Measurements from ENCODE around the gene RELA. TPM values are rescaled to one million over a fixed set of nuclear protein-coding genes. Genes with fewer than 3 reads are reported as not detected.
A peak's percentile ranks its signal among the peaks of the same experiment; 100 is the strongest.
"Not testable (repeated sequence)": the region's sequence is repeated elsewhere in the genome, so short reads cannot be mapped to it uniquely, and the experiment has no call there.

Gene RELA
- total and polyA plus RNA-seq, 2 experiments from 2014 or later: 18.5 to 22.8 TPM

DNA sequence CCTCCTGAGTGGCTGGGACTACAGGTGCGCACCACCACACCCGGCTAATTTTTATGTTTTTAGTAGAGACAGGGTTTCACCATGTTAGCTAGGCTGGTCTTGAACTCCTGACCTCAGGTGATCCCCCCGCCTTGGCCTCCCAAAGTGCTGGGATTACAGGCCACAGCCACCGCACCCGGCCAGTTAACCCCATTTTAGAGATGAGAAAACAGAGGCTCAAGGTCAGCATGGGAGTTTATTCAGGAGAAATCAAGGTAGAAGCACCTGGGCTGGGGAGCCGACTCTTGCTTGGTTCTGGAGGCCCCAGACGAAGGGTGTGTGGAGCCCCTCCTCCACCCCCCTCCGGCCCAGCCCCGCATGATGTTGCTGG, 23.5 kb downstream of the RELA start:
- H3K4me2 ChIP-seq: peak overlapping the region; percentile 98
- peaks cover 15% of the 10 kb centered on the region for H3K36me3 Mint-ChIP-seq (ENCODE audit: low read depth)

DNA sequence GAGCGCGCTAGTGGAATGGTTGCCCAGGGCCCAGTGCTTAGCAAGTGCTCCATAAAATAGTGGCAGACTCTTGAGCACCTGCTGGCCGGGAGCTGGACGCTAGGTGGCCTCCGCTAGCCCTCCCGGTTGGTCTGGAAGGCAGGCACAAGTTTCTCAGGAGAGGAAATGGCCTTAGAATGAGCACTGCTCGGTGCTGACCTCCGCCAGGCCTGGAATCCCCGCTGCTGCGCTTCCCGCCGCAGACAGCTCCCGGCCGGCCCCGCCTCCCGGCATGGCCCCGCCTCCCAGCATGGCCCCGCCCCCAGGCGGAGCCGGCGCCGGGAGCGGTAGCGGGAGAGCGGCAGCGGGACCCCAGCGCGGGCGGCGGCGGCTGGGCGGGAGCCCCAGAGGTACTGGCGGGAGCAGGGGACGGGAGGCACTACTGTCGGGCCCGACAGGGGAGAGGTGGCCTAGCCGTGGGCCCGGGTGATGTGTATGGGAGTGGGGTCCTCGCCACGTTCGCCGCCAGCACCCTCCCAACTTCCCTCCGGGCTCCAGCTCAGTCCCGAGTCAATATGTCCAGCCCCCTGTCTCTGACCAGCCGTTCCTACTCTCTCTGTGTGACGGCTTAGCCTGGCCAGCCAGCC, 24.8 kb downstream of the RELA start, which contains the start of gene SIPA1:
Gene SIPA1 (plus strand): TSS at position 308 of the 626 bp plus-strand sequence. CDS start 2,821 bp downstream, outside the sequence.
- Histone ChIP-seq H3K4me2 (peak within 1 kb of the TSS; percentile 98), H3K27ac (ENCODE audit: low read depth) (peak within 1 kb of the TSS; percentile 81), H3K36me3 (ENCODE audit: insufficient read depth) (peaks cover 12% of the 10 kb centered on the region; the same call in 1 of the 2 replicates), H2AFZ (0 out of 2 replicates have a peak within 1 kb of the TSS, but pooled peaks have one; percentile 78), H4K20me1 (replicated peaks; ENCODE audit: insufficient read depth) (no peaks in the 10 kb centered on the region), H3K4me1 (ENCODE audit: insufficient read depth) (peaks cover 29% of the 10 kb centered on the region), H3K4me3 (peak within 1 kb of the TSS; percentile 83), H3F3A (replicated peaks; ENCODE audit: low read depth) (peaks cover 25% of the 10 kb centered on the region), H3K9me2 (ENCODE audit: insufficient read depth) (no peaks in the 10 kb centered on the region), H3K79me2 (replicated peaks; ENCODE audit: insufficient read depth) (no peaks in the 10 kb centered on the region; the same call in 1 of the 2 replicates), H3K27me3 (ENCODE audit: insufficient read depth) (no peaks in the 10 kb centered on the region)
- H3K27ac Mint-ChIP-seq: peak within 1 kb of the TSS; percentile 80
- peaks cover 18% of the 10 kb centered on the region for H3K36me3 Mint-ChIP-seq (ENCODE audit: low read depth)
- peaks cover 22% of the 10 kb centered on the region for H3K27me3 Mint-ChIP-seq (ENCODE audit: insufficient read depth, low read depth, poor library complexity)
- ATAC-seq: peak; percentile 70
- peaks cover 27% of the 10 kb centered on the region for H3K4me1 Mint-ChIP-seq
- no peaks in the 10 kb centered on the region for H3K9me3 Mint-ChIP-seq
- peak within 1 kb of the TSS; percentile 81 for H3K4me3 Mint-ChIP-seq
- no peak for TF ChIP-seq EZH2 (IDR thresholded peaks at IDR 0.05; ENCODE audit: low read depth, unreplicated experiment)
- peak; percentile 69 for TF ChIP-seq POLR2AphosphoS5 (IDR thresholded peaks at IDR 0.05; ENCODE audit: low read depth)
- TF ChIP-seq CTCF (conservative IDR thresholded peaks at IDR 0.05; ENCODE audit: low read depth in 2 of 2): peak; percentile 49 to 67
- DNase-seq (ENCODE audit: low spot score): peak; percentile 96

More for the DNA sequence above, 23.5 kb downstream of the RELA start:
- not testable (repeated sequence) for H2AFZ ChIP-seq; H3K4me3 ChIP-seq; H3K79me2 ChIP-seq (replicated peaks; ENCODE audit: insufficient read depth); H3K27me3 ChIP-seq (ENCODE audit: insufficient read depth); H3K9me2 ChIP-seq (ENCODE audit: insufficient read depth); DNase-seq (ENCODE audit: low spot score); H3K27ac ChIP-seq (ENCODE audit: low read depth); H4K20me1 ChIP-seq (replicated peaks; ENCODE audit: insufficient read depth); H3K9me3 Mint-ChIP-seq; ATAC-seq; H3K27ac Mint-ChIP-seq
- Histone ChIP-seq H3K4me1 (ENCODE audit: insufficient read depth) (peaks cover 41% of the 10 kb centered on the region), H3F3A (replicated peaks; ENCODE audit: low read depth) (peaks cover 31% of the 10 kb centered on the region), H3K36me3 (ENCODE audit: insufficient read depth) (peaks cover 12% of the 10 kb centered on the region; the same call in 1 of the 2 replicates)
- H3K27me3 Mint-ChIP-seq (ENCODE audit: insufficient read depth, low read depth, poor library complexity): peaks cover 29% of the 10 kb centered on the region
- H3K4me1 Mint-ChIP-seq: peaks cover 40% of the 10 kb centered on the region
- peak overlapping the region; percentile 81; the same call in 2 of the 3 replicates for H3K4me3 Mint-ChIP-seq

DNA sequence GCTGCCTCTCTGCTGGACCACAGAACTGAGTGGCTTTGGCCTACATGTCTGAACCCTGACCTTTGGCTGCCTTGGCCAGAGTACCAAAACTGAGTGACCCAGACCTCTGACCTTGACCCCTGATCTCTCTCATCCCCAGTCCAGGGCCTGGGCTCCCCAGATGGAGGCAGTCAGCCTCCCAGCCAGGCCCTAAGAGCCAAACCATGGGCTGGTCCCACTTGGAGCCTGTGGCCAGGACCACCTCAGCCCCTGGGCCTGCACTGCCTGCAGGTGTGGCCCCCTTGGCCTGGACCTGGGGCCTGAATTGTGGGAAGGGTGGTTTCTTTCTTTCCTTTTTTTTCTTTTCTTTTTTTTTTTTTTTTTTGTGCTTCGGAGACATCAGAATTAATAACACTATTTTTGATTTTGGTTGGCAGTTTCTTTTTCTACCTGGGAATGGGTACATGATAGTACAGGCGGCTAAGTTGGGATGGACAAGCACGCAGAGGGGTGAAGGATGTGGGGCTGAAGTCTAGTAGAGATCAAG, 25.6 kb downstream of the RELA start:
- Histone ChIP-seq H3F3A (replicated peaks; ENCODE audit: low read depth) (peaks cover 25% of the 10 kb centered on the region), H3K4me1 (ENCODE audit: insufficient read depth) (peaks cover 24% of the 10 kb centered on the region), H3K79me2 (replicated peaks; ENCODE audit: insufficient read depth) (no peaks in the 10 kb centered on the region), H4K20me1 (replicated peaks; ENCODE audit: insufficient read depth) (no peaks in the 10 kb centered on the region), H3K27me3 (ENCODE audit: insufficient read depth) (no peaks in the 10 kb centered on the region), H3K4me3 (0 out of 2 replicates have a peak overlapping the region, but pooled peaks have one; percentile 83), H2AFZ (no peak overlapping the region), H3K36me3 (ENCODE audit: insufficient read depth) (peaks cover 12% of the 10 kb centered on the region; the same call in 1 of the 2 replicates), H3K27ac (ENCODE audit: low read depth) (peak overlapping the region; percentile 52), H3K4me2 (peak overlapping the region; percentile 41), H3K9me2 (ENCODE audit: insufficient read depth) (no peaks in the 10 kb centered on the region)
- peaks cover 18% of the 10 kb centered on the region for H3K36me3 Mint-ChIP-seq (ENCODE audit: low read depth)
- peak overlapping the region; percentile 80; the same call in 1 of the 2 replicates for H3K27ac Mint-ChIP-seq
- no peaks in the 10 kb centered on the region for H3K9me3 Mint-ChIP-seq
- DNase-seq (ENCODE audit: low spot score) (no peak), ATAC-seq (no peak)
- H3K4me1 Mint-ChIP-seq: peaks cover 26% of the 10 kb centered on the region
- peak overlapping the region; percentile 62 for H3K4me3 Mint-ChIP-seq
- H3K27me3 Mint-ChIP-seq (ENCODE audit: insufficient read depth, low read depth, poor library complexity): peaks cover 22% of the 10 kb centered on the region
- TF ChIP-seq REST (IDR thresholded peaks at IDR 0.05; ENCODE audit: unreplicated experiment): no peak
